Prostate gland (tissue), 2 donors: ENCODE measurements around the gene IL1RAPL2.

Experiments
- CTCF ChIP-seq, 4 experiments: fragments of 200-600 bp in 2 of 4; fragments of 450-650 bp in 2 of 4; sonication (generic) in 2 of 4; IDR thresholded peaks; 1 replicate in 3 of 4; 2 replicates in 1 of 4; pipeline ENCODE4 v1.5.1; 2016 to 2019; ENCODE audit warnings: antibody characterized with exemption in 4 of 4, mild to moderate bottlenecking in 2 of 4, moderate library complexity in 2 of 4
- POLR2A ChIP-seq: fragments of 450-650 bp; IDR thresholded peaks from one replicate; pipeline ENCODE4 v1.6.1; 2016; ENCODE audit warnings: antibody characterized with exemption, mild to moderate bottlenecking
- POLR2AphosphoS5 ChIP-seq: sonication (generic); formaldehyde crosslinking; IDR thresholded peaks from one replicate; pipeline ENCODE4 v1.6.1; 2017; ENCODE audit warnings: antibody characterized with exemption

GRCh38 chrX:104712515-104712914 is 146.5 kb downstream of the IL1RAPL2 start:
- TF ChIP-seq CTCF (IDR thresholded peaks at IDR 0.05): no peak
- no peak for TF ChIP-seq POLR2AphosphoS5
- TF ChIP-seq POLR2A: no peak
